GM18870 (cell line): ENCODE data around the gene CPD.
"Not testable (repeated sequence)": the region's sequence is repeated elsewhere in the genome, so short reads cannot be mapped to it uniquely, and the experiment has no call there.

ENCODE experiments used
- ATAC-seq: cut with Tn5 transposase; IDR thresholded peaks from one replicate; pipeline ENCODE4 v1.9.1; 2021; ENCODE audit warnings: moderate library complexity; ENCODE audit not compliant: unreplicated experiment

Gene CPD

DNA sequence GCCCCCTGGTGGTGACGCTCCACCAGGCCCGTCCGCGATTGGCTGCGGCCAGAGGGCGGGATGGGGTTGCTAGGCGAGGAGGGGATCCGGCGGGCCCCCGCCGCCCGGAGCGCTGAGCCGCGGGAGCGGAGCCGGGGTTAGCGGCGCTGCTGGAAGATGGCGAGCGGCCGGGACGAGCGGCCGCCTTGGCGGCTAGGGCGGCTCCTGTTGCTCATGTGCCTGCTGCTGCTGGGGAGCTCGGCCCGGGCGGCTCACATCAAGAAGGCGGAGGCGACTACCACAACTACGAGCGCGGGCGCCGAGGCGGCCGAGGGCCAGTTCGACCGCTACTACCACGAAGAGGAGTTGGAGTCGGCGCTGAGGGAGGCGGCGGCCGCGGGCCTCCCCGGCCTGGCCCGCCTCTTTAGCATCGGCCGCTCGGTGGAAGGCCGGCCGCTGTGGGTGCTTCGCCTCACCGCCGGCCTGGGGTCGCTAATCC is at the start of gene CPD:
Gene CPD (plus strand): TSS at position 103 of the 478 bp plus-strand sequence. CDS start 54 bp downstream, at position 157.
- ATAC-seq = peak; percentile 71

DNA sequence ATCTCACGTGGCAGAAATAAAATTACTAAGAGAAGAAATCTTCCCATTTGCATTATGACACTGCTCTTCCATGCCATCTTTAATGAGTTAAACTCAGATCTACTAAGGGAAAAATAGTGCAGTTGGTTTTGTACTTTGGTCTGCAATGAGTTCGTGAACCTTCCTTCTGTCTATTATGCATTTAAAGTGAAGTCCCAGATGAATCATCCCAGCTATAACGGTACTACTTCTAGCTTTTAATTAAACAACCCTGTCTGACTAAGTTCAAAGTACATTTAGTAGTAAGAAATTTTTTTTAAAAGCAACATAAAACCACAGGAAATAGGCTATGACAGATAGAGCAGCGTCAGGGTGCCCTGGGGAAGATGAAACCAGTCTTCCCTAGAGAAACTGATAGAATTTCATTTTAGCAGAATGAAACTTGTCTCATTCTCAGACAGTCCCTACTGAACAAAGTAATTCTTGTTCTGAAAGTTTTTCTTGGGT is 46.6 kb upstream of the CPD start:
- ATAC-seq = peak; percentile 48

DNA sequence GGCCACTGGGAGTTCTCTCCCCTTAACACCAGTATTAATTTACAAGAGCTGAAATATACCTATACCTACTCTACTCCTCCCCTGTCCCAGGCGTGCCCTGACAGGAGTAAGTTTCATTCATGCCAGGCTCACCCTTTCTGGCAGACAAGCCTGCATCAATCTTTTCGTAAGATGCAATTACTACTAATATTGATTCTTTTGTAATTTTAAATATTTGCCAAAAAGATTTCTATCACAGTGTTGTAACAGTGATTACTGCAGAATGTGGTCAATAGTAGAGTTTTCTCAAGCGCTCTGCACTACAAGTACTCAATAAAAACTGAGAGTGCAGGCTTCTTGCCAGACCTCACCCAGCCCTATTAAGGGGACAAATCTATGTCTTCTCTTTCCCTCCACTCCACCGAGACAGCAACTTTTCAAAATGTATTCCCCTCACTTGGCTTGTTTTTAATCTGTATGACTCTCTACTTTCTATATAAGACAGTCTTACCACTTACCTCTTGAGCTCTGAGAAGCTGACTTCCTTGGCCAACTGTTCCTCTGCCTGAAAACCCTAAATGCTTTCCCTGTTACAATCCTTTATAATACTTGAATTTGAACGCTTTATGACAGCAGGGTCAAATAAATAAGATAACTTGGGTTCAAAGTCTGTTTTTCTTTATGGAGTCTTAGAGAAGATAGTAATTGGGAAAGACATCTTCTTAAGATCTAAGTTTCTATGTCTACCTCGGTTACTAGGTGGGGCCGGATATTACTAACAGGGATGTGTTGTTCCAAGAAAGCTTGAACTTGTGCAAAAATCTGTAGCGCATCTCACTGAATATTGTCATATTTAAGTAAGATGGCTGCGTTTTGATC is 45.0 kb upstream of the CPD start, which contains the start of gene TMIGD1:
Gene TMIGD1 (minus strand): TSS at position 555 of the 858 bp plus-strand sequence. CDS start 1,924 bp downstream, outside the sequence.
- ATAC-seq = no peak

DNA sequence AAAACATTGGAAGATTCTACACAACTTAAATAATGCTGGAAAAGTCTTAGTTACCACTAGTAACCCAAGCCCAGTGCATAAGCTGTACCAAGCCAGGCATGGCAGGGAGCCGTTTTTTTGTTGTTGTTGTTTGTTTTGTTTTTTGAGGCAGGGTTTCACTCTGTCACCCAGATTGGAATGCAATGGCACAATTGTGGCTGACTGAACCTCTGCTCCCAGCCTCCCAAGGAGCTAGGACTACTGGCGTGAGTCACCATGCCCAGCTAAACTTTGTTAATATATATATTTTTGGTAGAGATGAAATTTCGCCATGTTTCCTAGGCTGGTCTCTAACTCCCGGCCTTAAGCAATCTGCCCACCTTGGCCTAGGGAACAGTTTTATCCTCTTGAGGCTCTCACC is 44.3 kb upstream of the CPD start:
- ATAC-seq = no peak

DNA sequence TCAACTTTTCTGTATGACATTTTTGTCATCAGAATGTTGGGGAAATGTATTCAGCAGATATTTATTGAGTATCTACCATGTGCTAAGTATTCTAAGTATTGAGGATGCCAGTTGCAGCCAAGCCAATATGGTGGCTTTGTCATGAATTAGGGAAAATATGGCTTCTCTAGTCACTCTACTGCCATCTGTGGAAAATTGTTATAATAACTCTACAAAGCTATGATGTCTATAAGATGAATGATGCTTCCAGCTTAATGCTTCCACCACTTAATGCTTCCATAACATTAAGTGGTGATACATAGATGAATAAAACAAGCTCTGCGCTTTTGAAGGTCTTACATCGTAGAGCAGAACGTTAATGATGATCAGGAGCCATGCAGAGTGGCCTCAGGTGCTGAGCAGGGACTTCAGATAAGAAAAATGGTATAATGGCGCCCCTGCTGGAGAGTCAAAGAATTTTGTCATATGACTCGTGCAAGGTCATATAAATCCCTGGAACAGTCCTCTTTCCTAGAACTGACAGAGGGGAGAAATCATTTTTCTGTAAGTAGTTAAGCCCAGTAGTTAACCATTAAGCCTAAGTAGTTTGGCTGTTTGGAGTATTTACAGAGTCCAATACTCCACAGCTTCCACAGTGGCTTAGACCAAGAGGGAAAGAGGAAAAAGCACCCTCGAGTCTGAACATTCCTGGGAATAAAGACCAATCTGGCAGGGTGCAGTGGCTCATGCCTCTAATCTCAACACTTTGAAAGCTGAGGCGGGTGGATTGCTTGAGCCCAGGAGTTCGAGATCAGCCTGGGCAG is 42.2 kb upstream of the CPD start:
- ATAC-seq = no peak

DNA sequence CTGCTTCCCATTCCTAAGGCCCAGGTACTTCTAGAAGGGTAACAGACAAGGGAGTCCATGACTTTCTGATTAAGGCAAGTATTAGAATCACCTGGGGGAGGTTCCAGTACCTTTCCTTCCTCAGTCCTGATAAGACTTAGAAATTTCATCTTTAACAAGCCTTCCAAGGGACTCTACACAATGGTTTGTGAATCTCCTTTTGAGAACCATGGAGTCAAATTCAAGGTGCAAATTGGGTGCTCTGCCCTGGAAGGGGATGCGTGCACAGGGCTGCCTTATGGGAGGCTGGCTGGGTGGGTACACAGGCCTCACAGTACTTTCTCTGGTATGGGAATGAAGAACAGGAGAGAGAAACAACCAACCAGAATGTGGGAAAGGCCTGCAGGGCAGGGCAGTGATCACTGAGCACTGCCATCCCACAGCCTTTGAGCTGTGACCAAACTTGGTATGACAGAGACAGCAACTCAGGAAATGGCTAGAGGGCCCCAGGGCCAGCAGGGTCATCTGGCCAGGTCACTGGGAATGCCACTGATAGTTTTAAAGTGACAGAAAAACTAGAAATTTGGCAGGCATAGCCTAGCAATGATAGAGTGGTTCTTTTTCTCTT is 41.2 kb upstream of the CPD start:
- no peak for ATAC-seq

DNA sequence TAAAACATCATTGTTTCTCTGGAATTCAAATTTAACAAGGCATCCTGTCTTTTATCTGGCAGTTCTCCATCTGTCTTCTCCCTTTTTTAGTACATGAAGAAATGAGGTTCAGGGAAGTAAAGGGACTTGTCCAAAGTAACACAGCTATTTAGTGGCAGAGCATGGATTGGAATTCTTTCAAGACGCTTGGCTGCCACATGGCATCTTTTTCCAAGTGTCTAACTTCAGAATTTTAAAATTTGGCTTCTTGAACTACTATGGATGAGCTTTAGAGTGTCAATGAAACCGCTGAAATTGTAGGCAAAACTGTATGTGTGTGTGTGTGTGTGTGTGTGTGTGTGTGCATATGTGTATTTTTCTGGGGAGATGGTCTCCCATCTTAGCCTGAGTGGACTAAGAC is 39.6 kb upstream of the CPD start:
- no peak for ATAC-seq

DNA sequence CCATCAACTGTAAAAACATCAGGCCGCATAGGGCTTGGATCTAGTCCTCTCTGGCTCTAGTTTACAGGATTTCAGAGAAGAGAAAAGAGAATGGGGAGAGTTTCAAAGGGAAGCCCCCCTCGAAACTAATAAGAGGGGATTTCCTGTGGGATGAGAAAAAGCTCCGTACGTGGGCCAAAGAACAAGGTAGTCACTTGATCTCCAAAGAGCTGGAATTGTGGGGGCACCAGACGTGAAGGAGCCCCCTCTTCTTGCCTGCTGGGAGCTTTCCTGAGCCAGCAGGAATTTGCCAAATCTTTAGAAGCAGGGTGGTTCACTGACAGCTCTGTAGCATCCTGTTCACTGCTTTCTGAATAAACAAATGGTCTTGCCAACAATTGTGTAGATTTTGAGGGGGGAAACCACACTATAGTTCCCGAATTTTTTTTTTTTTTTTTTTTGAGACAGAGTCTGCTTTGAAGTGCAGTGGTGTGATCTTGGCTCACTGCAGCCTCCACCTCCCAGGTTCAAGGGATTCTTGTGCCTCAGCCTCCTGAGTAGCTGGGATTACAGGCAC is 37.8 kb upstream of the CPD start:
- ATAC-seq = no peak

DNA sequence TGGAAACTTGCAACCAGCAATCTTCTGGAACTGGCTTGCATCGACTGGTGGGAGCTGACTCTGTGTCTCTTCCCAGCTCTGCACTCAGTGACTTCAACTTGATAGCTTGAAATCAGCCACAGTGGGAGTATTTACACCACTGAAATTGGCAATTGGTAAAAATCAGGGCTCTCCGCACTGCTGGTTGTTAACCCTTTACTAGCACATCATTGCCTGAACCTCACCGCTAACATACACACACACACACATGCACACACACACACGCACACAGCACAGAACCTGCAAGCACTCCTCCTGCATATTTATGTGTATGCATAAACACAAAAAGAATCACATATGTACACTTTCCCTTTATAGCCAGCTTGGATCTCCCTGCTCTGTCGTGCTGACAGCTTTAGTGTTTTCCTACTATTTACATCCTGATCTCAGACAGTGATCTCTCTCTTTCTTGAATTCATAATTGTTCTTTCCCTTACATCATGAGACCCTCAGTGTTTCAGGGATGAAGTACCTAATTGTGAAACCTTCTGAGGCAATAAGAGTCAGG is 37.0 kb upstream of the CPD start:
- no peak for ATAC-seq

DNA sequence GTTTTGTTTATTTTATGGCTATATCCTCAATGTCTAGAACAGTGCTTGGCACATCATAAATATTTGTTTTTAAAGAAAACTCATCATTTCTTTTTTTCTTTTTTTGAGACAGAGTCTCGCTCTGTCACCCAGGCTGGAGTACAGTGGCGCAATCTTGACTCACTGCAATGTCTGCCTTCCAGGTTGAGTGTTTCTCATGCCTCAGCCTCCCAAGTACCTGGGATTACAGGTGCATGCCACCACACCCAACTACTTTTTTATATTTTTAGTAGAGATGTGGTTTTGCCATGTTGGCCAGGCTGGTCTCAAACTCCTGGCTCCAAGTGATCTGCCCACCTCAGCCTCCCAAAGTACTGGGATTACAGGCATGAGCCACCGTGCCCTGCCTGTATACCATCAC is 35.5 kb upstream of the CPD start:
- ATAC-seq = not testable (repeated sequence)

DNA sequence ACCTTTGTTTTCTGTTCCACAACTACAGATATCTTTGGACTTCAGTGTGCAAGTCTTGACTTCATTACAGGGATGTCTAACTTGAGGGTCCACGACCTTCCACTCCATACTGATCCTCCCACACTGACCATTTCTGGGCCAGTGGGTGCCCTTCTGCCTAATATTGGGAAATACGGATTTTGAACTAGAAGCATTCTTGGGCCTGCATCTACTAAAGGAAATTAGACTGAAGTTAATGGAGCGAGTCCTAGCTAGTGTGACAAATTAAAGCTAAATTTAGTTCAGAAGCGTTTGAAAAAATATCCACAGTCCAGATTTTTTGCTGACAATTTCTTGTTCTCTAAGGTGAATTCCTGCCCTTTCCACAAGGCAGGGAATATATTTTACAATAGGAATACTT is 34.9 kb upstream of the CPD start:
- ATAC-seq = no peak

DNA sequence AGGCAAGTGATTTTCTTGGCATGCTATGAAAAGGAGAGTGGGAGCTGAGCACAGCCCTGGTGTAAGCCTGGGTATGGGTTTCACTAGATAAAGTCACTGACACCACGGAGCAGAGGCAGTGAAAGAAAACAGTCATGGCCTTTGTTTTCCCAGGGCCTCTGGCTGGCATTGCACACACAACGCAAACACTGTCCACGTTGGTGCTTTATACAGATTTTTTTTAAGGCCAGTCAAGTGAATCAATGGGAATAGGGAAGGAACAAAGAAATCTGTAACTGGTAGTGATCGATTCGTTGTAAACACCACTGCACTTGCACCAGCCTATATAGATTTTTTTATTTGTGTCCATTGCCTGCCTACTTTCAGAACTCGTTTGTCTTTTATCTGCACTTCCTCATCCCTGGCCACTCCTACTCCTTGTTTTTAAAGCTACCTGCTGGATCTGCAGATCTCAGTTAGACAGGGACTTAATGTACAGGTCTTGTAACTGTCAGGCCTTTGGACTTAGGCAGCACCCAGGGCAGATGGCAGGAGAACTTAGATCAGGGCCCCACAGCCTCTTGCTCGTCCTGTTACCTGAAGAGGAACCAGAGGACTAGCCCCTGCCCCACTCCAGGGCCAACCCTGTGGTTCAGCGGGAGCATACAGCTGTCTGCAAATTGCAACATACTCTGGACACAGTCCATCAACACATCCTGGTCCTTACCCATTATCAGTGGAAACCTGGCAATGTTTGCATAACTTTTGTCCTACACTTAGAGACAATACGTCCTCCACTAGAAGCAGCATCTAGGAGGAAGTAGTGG is 34.2 kb upstream of the CPD start:
- no peak for ATAC-seq

DNA sequence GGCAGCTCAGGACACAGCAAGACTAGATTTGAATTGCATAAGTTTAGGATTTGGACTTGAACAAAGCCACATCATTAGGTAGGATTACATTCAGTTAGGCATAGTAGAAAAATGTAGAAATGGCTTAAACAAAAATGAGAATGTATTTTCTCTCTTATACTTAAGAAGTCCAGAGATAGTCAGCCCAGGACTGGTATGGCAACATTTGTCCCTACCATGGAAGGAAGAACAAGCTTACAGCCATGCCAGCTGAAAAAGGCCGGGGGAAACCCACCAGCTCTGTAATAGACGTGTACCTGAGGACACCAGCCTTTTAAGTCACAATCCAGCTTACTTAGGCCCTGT is 33.7 kb upstream of the CPD start:
- no peak for ATAC-seq

DNA sequence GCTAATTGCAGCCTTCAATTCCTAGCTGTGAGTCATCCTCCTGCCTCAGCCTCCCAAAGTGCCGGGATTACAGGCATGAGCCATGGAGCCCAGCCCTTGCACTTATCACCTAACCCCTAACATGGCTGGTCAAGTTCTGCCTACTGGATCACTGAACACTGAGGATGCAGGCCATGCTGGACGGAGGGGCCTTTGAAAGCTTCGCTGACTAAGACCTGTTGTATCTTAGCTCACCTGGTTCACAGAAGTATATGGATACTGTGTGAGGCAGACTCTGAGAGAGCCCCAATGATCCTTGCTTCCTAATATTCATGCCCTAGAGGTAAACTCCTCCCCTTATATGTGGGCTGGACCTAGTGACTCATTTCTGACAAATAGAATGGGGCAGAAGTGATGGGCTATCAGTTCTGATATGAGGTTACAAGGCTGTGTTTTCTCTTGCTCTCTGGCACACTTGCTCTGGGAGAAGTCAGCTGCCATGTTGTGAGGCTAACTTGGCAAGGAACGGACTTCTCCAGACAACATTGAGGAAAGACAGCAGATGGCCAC is 33.1 kb upstream of the CPD start:
- no peak for ATAC-seq

DNA sequence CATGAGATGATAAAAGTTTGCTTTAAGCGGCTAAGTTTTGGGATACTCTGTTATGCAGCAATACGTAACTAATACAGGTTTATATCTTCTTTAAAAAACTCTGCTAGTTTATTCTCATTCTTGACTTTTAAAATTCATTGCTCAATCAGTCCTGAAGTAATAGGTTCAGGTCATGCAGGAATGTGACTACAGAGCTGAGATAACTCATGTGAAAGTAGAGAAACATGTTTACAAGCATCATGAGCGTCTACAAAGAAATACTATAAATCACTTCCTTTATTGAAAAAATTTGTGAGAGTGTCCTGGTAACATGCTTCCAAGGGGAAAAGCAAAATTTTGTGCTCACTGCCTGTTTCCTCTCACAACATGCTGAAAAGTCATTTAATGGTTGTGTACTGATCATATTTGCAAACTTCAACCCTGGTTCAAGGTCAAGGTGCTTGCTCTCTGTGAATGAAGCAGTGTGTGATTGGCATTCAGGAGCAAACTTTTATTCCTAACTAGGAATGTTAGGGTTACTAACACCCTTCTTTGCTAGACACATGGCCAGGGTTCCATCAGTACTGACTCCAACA is 32.4 kb upstream of the CPD start:
- ATAC-seq = no peak

DNA sequence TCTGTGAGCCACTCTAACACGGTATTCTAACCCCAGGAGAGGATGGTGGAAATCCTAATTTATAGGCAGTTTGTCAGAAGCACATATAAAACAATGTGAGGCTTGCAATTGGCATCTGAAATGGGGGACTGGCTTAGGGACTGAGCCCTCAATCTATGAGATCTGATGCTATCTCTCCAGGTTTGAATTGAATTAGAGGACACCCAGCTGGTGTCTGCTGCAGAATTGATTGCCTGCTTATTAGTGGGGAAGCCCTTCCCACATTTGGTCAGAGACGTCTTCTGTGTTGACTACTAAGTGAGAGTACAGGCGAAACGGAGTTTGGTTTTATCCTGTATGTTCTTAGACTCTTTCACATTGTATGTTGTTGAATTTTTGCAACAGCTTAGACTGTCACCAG is 31.2 kb upstream of the CPD start:
- ATAC-seq = no peak

DNA sequence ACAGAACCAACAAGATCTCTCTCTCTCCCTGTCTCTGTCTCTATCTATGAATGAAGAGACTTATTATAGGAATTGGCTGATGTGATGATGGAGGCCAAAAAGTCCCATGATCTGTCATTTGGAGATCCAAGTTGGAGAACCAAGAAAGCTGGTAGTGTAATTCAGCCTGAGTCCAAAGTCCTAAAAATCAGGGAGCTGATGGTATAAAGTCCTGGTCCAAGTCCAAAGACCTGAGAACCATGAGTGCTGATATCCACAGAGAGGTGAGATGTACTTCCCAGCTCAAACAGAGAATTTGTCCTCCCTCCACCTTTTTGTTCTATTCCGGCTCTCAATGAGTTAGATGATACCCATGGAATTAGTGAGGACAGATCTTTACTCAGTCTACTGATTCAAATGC is 29.5 kb upstream of the CPD start:
- ATAC-seq = no peak

DNA sequence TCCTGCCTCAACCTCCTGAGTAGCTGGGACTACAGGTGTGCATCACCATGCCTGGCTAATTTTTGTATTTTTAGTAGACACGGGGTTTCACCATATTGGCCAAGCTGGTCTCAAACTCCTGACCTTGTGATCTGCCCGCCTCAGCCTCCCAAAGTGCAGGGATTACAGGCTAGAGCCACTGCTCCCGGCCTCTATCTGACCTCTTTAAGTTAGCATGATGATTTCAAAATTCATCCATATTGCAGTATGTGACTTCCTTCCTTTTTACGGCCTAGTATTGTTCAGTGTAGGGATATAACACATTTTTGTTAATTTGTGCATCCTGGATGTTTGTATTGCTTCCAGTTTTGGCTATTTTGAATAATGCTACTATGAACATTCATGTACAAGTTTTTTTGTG is 27.5 kb upstream of the CPD start:
- not testable (repeated sequence) for ATAC-seq

DNA sequence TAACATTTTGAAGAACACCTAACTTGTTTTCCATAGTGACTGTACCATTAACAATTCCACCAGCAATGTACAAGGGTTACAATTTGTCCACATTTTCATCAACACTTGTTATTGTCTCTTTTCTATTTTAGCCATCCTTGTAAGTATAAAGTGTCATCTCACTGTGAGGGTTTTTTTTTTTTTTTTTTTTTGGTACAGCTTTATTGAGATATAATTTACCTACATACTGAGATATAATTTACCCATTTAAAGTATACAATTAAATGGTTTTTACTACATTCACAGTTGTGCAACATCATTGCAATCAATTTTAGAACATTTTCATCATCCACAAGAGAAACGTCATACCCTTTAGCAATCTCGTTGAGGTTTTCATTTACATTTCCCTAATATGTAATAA is 27.0 kb upstream of the CPD start:
- no peak for ATAC-seq
